K562 (cell line): ENCODE measurements around the gene MAP4K1.

Experiments used
- ATF2 ChIP-seq: sonication (generic); formaldehyde crosslinking; IDR thresholded peaks from 2 replicates; pipeline ENCODE4 v1.8.1; 2022; ENCODE audit warnings: missing genetic modification reagents
- CEBPB ChIP-seq: fragments of 450-650 bp; IDR thresholded peaks from 2 replicates; pipeline ENCODE4 v1.6.1; 2016; ENCODE audit warnings: missing genetic modification characterization, missing compliant biosample characterization
- CTCF ChIP-seq, 3 experiments: IDR thresholded peaks in 2 of 3; conservative IDR thresholded peaks in 1 of 3; 2 replicates each; pipeline ENCODE4 v1.5.1; 2011 to 2012; ENCODE audit warnings: low read length in 3 of 3, mild to moderate bottlenecking in 3 of 3, control low read depth in 2 of 3, improper control_type of control experiment in 1 of 3, inconsistent platforms in 1 of 3, low read depth in 1 of 3, mixed read lengths in 1 of 3, moderate library complexity in 1 of 3; ENCODE audit not compliant: insufficient read depth in 2 of 3
- E2F1 ChIP-seq: sonication (generic); formaldehyde crosslinking; IDR thresholded peaks from 2 replicates; pipeline ENCODE4 v1.8.1; 2023; ENCODE audit warnings: mild to moderate bottlenecking, missing genetic modification reagents, moderate library complexity
- NR3C1 ChIP-seq: sonication (generic); formaldehyde crosslinking; IDR thresholded peaks from 2 replicates; pipeline ENCODE4 v1.8.1; 2022; ENCODE audit warnings: missing genetic modification reagents
- POLR2A ChIP-seq: fragments of 450-650 bp; conservative IDR thresholded peaks from 2 replicates; pipeline ENCODE4 v1.6.1; 2016
- RAD21 ChIP-seq, 2 experiments: fragments of 250-450 bp in 1 of 2; fragments of 450-650 bp in 1 of 2; sonication (Bioruptor Pico) in 1 of 2; formaldehyde crosslinking in 1 of 2; IDR thresholded peaks in 1 of 2; conservative IDR thresholded peaks in 1 of 2; 2 replicates each; pipeline versions ENCODE4 v1.4.0 to v1.8.0; 2020 to 2022; ENCODE audit warnings: mild to moderate bottlenecking in 2 of 2, moderate library complexity in 1 of 2
- ZNF274 ChIP-seq: IDR thresholded peaks from 2 replicates; pipeline ENCODE4 v1.6.1; 2011; ENCODE audit warnings: low read depth, mild to moderate bottlenecking, low read length, moderate library complexity, borderline replicate concordance
- ZNF644 ChIP-seq: fragments of 200-800 bp; sonication (Bioruptor generic); IDR thresholded peaks from 2 replicates; pipeline ENCODE4 v1.6.1; 2016; ENCODE audit warnings: low read depth, missing genetic modification characterization, missing compliant biosample characterization
- TF ChIP-seq, protein P1 (sequence below), 2 experiments: fragments of 200-800 bp in 1 of 2; sonication (Bioruptor generic) in 1 of 2; sonication (generic) in 1 of 2; formaldehyde crosslinking in 1 of 2; IDR thresholded peaks in 1 of 2; conservative IDR thresholded peaks in 1 of 2; 2 replicates each; pipeline versions ENCODE4 v1.5.0 to v1.6.1; 2016 to 2020; ENCODE audit warnings: missing compliant biosample characterization in 1 of 2, missing genetic modification characterization in 1 of 2, missing genetic modification reagents in 1 of 2

GRCh38 chr19:38648769-38649304, 31.1 kb upstream of the MAP4K1 start:
- no peak for TF ChIP-seq CEBPB (tag)
- no peak for TF ChIP-seq ATF2
- no peak for TF ChIP-seq POLR2A
- TF ChIP-seq CTCF (IDR thresholded peaks at IDR 0.05 in 2 of 3, conservative IDR thresholded peaks at IDR 0.05 in 1 of 3; ENCODE audit: insufficient read depth in 2 of 3, low read depth in 1 of 3, low read length in 3 of 3) = no peak
- TF ChIP-seq ZNF274 = no peak
- TF ChIP-seq E2F1 (CRISPR knock-in tag) = no peak
- no peak for TF ChIP-seq ZNF644 (tag)
- TF ChIP-seq RAD21 (CRISPR knock-in tag; conservative IDR thresholded peaks at IDR 0.05 in 1 of 2, IDR thresholded peaks at IDR 0.05 in 1 of 2) = no peak
- TF ChIP-seq, protein P1, sequence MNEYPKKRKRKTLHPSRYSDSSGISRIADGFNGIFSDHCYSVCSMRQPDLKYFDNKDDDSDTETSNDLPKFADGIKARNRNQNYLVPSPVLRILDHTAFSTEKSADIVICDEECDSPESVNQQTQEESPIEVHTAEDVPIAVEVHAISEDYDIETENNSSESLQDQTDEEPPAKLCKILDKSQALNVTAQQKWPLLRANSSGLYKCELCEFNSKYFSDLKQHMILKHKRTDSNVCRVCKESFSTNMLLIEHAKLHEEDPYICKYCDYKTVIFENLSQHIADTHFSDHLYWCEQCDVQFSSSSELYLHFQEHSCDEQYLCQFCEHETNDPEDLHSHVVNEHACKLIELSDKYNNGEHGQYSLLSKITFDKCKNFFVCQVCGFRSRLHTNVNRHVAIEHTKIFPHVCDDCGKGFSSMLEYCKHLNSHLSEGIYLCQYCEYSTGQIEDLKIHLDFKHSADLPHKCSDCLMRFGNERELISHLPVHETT (CRISPR knock-in tag; conservative IDR thresholded peaks at IDR 0.05 in 1 of 2, IDR thresholded peaks at IDR 0.05 in 1 of 2) = no peak
- no peak for TF ChIP-seq NR3C1 (CRISPR knock-in tag)
